HL-60 (cell line): ENCODE results near the gene JAKMIP1.

ENCODE experiments used
- DNase-seq, 2 experiments: peaks; one replicate each; pipeline ENCODE4 v3.0.0-alpha.2; 2010 to 2020; ENCODE audit warnings: low read depth in 1 of 2, low spot score in 1 of 2
- H3K27ac ChIP-seq: fragments of 250-450 bp; sonication (Bioruptor Pico); replicated peaks from 2 replicates; pipeline ENCODE4 v1.5.1; 2020; ENCODE audit warnings: mild to moderate bottlenecking, moderate library complexity
- H3K27me3 ChIP-seq: fragments of 250-450 bp; sonication (Bioruptor Pico); 2 replicates; pipeline ENCODE4 v1.5.1; 2021; ENCODE audit warnings: mild to moderate bottlenecking, moderate library complexity; ENCODE audit not compliant: insufficient read depth, poor library complexity, severe bottlenecking
- H3K4me3 ChIP-seq: replicated peaks from 2 replicates; pipeline ENCODE4 v1.5.1; 2011; ENCODE audit warnings: mild to moderate bottlenecking, control low read depth, low read length; ENCODE audit not compliant: insufficient read depth
- GABPA ChIP-seq: IDR thresholded peaks from 2 replicates; pipeline ENCODE4 v1.6.1; 2012; ENCODE audit warnings: low read depth
- POLR2AphosphoS5 ChIP-seq: IDR thresholded peaks from 2 replicates; pipeline ENCODE4 v1.6.1; 2012; ENCODE audit warnings: low read depth
- SPI1 ChIP-seq: IDR thresholded peaks from 2 replicates; pipeline ENCODE4 v1.6.1; 2012; ENCODE audit warnings: low read depth, mild to moderate bottlenecking, borderline replicate concordance
- TF ChIP-seq, protein P1 (sequence below): IDR thresholded peaks from one replicate; pipeline ENCODE4 v1.5.1; 2011; ENCODE audit warnings: low read length, control low read depth, inconsistent platforms; ENCODE audit not compliant: insufficient read depth
- TF ChIP-seq, protein P2 (sequence below): IDR thresholded peaks from 2 replicates; pipeline ENCODE4 v1.6.1; 2012; ENCODE audit warnings: low read depth; ENCODE audit not compliant: insufficient replicate concordance

JAKMIP1 gene

DNA sequence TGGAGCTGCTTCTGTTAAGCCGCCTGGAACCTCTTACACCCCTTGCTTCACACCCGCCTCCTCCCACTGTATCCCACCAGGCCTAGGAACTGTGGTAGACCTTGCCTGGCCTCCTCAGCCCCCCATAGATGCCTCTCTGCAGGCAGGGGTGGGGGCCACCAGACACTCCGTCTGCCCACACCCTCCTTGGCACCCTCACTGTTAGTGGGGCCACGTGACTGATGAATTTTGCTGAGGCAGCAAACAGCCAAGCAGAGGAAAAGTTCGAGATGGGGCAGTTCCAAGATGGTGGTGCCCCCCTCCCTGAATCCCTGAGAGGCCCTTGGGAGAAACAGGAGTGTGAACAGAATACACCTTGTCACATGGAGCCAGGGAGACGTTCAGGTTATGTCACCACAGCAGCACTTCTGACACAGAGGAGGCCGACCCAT lies 141.0 kb downstream of the JAKMIP1 start:
- Histone ChIP-seq H3K27me3 (no peaks in the 10 kb centered on the region), H3K27ac (no peak overlapping the region), H3K4me3 (no peak overlapping the region)
- TF ChIP-seq POLR2AphosphoS5 (no peak), GABPA (no peak), SPI1 (no peak)
- TF ChIP-seq, protein P1, sequence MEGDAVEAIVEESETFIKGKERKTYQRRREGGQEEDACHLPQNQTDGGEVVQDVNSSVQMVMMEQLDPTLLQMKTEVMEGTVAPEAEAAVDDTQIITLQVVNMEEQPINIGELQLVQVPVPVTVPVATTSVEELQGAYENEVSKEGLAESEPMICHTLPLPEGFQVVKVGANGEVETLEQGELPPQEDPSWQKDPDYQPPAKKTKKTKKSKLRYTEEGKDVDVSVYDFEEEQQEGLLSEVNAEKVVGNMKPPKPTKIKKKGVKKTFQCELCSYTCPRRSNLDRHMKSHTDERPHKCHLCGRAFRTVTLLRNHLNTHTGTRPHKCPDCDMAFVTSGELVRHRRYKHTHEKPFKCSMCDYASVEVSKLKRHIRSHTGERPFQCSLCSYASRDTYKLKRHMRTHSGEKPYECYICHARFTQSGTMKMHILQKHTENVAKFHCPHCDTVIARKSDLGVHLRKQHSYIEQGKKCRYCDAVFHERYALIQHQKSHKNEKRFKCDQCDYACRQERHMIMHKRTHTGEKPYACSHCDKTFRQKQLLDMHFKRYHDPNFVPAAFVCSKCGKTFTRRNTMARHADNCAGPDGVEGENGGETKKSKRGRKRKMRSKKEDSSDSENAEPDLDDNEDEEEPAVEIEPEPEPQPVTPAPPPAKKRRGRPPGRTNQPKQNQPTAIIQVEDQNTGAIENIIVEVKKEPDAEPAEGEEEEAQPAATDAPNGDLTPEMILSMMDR = no peak
- TF ChIP-seq, protein P2, sequence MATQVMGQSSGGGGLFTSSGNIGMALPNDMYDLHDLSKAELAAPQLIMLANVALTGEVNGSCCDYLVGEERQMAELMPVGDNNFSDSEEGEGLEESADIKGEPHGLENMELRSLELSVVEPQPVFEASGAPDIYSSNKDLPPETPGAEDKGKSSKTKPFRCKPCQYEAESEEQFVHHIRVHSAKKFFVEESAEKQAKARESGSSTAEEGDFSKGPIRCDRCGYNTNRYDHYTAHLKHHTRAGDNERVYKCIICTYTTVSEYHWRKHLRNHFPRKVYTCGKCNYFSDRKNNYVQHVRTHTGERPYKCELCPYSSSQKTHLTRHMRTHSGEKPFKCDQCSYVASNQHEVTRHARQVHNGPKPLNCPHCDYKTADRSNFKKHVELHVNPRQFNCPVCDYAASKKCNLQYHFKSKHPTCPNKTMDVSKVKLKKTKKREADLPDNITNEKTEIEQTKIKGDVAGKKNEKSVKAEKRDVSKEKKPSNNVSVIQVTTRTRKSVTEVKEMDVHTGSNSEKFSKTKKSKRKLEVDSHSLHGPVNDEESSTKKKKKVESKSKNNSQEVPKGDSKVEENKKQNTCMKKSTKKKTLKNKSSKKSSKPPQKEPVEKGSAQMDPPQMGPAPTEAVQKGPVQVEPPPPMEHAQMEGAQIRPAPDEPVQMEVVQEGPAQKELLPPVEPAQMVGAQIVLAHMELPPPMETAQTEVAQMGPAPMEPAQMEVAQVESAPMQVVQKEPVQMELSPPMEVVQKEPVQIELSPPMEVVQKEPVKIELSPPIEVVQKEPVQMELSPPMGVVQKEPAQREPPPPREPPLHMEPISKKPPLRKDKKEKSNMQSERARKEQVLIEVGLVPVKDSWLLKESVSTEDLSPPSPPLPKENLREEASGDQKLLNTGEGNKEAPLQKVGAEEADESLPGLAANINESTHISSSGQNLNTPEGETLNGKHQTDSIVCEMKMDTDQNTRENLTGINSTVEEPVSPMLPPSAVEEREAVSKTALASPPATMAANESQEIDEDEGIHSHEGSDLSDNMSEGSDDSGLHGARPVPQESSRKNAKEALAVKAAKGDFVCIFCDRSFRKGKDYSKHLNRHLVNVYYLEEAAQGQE = no peak
- no peak for DNase-seq

DNA sequence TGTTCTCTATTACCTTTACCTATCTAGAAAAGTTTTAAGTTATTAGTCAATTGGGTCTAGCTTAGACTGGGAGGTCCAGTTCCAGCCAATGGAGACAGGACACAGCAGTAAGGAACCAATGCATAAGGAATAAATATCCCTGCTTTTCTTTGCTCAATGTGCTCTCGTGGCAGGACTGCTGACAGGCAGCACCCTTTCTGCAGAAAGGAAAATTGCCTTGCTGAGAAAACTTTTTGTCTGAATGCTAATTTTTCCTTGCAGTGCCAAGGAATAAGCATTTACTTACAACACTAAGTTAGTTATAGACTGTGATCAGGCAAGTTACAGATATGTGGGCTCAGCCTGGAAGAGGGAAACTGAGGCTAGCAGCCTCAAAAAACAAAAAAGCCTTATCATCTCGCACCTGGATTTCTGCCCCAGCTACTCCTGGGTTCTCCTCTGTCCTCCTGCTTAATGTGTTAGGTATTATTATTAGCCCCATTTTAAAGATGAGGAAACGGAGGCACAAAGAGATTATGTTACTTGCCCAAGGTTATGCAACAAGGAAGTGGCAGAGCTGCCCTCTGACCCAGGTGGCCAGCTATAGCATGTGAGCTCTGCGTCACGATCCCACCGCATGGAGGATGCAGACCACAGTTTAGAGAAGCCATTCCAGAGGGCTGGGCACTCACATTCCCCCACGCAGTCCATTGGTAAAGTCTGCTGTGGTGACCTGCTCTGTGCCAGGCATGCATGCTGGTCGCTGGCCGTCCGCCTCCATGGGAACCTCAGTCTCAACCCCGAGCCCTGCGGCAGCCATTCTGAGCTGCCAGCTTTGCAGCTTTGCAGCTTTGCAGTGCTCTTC lies 141.6 kb downstream of the JAKMIP1 start:
- TF ChIP-seq POLR2AphosphoS5 (no peak), GABPA (no peak), SPI1 (no peak)
- TF ChIP-seq, protein P2 = no peak
- TF ChIP-seq, protein P1 = no peak
- Histone ChIP-seq H3K27ac (no peak overlapping the region), H3K4me3 (no peak overlapping the region), H3K27me3 (no peaks in the 10 kb centered on the region)
- no peak for DNase-seq

DNA sequence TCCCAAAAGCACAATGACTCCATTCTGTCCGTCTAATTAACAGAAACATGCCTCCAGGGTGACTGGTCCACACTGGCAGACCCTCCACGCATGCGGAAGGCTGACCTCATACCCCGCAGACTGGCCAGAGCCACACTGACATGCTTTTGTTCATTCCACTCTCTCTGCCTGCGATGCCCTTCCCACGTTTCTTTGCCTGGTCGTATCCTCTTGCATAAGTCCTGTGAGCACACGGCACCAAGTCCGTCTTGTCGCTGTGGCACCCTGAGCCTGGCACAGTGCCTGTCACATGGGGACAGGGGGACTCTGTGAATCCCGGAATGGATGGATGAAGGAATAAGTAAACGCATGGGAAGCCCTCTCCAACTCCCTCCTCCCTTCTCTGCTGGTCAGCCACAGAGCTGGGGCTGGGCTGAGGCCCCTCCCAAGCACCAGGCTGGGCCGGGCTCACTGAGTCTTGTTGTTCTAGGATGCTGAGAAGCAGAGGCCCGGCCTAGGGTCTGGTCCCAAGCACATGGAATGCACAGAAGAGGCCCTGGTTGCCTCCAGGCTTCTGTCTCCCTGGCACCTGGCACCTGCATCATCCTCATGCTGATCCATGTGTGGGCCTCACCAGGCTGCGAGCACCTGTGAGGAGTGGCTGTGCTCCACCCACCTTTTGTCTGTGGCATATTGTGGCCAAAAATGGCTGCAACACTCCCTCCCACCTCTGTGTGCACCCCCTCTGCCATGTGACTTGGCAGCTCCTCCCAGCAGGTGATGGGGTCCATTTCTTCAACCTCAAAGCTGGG lies 143.2 kb downstream of the JAKMIP1 start:
- no peak for DNase-seq
- no peak for TF ChIP-seq POLR2AphosphoS5
- TF ChIP-seq, protein P1 = no peak
- TF ChIP-seq SPI1 = no peak
- TF ChIP-seq GABPA = no peak
- TF ChIP-seq, protein P2 = no peak
- H3K27me3 ChIP-seq = no peaks in the 10 kb centered on the region
- no peak overlapping the region for H3K27ac ChIP-seq
- no peak overlapping the region for H3K4me3 ChIP-seq
